GM10248 (cell line): Measurements from ENCODE around the gene MAPKBP1.

Source experiments
- CTCF ChIA-PET: fragments of 300-600 bp; sonication (Branson Sonifier 250); formaldehyde crosslinking; extraction: SDS; loops from one replicate; lab custom pipeline; 2021; ENCODE audit warnings: antibody characterized with exemption; lab: Yijun Ruan, JAX
- POLR2A ChIA-PET: fragments of 350-650 bp; sonication (Branson Sonifier 250); formaldehyde crosslinking; extraction: SDS; loops from one replicate; lab custom pipeline; 2020; ENCODE audit warnings: antibody characterized with exemption; lab: Yijun Ruan, JAX
- DNase-seq: peaks from one replicate; pipeline ENCODE4 v3.0.0; 2012; ENCODE audit errors: extremely low spot score
- CTCF ChIP-seq: IDR thresholded peaks from 2 replicates; pipeline ENCODE4 v1.5.1; 2012; ENCODE audit warnings: mild to moderate bottlenecking, low read depth; ENCODE audit errors: extremely low read depth, missing control alignments, control extremely low read depth

The MAPKBP1 gene

DNA sequence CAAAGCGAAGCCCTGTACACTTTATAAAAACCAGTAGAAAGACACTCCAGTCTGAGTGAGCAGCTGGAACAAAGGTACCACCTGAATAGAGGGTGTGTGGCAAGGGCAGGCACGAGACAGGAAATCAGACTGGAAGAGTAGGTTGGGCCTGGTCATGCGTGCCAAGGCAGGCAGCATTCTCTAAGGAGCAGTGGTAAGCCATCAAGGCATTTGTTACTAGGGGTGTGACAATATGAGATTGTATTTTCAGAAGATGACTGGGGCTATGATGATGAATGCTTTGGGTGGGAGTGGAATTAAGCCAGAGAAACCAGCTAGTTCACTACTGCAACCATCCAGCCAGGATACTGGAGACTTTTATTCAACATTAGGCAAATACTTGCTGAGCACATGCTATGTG, 58.6 kb downstream of the MAPKBP1 start:
- DNase-seq: no peak
- ChIA-PET POLR2A (no interaction called here), CTCF (interaction anchor here (1.8 kb wide), 1 partner anchor 72 kb away, joined by 4 read pairs; no protein-coding TSS in a partner anchor)
- TF ChIP-seq CTCF: no peak

- DNase-seq: no peak
- TF ChIP-seq CTCF: no peak
- CTCF ChIA-PET: interaction anchor here (1.3 to 1.8 kb wide), 3 partner anchors 10 to 70 kb away, joined by 3 to 4 read pairs (median 3); no protein-coding TSS in a partner anchor
- POLR2A ChIA-PET: no interaction called here
Measured at GRCh38 chr15:41834096-41834495, 59.8 kb downstream of the MAPKBP1 start.

DNA sequence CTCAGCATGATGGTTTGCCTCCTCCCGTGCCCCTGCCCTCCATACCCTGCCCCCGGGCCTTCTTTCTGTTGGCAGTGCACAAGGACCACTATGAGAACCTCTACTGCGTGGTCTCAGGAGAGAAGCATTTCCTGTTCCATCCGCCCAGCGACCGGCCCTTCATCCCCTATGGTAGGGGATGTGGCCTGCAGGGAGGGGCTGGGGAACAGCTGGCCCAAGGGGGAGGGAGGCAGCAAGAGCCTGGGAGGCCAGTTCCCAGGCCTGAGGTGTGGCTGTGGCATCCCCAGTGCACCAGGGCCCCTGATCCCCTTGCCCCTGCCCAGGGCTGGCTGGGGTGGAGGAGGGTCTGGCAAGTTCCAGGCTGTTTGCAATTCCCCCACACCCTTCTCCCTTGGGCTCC, 61.8 kb downstream of the MAPKBP1 start:
- POLR2A ChIA-PET: no interaction called here

GRCh38 chr15:41836713-41837454, 62.6 kb downstream of the MAPKBP1 start:
- no peak for DNase-seq
- TF ChIP-seq CTCF: no peak
- POLR2A ChIA-PET: interaction anchor here (0.6 kb wide), 1 partner anchor 183 kb away, joined by 3 read pairs; no protein-coding TSS in a partner anchor
- CTCF ChIA-PET: no interaction called here

More for the DNA sequence above, 61.8 kb downstream of the MAPKBP1 start:
- CTCF ChIA-PET: no interaction called here
- DNase-seq: no peak
- no peak for TF ChIP-seq CTCF

- ChIA-PET CTCF (interaction anchor here (1.1 to 1.2 kb wide), 2 partner anchors 11 to 66 kb away, joined by 3 read pairs; no protein-coding TSS in a partner anchor), POLR2A (no interaction called here)
- no peak for DNase-seq
- no peak for TF ChIP-seq CTCF
Measured at GRCh38 chr15:41838400-41838897, 64.2 kb downstream of the MAPKBP1 start, which contains the start of gene PLA2G4B. Gene PLA2G4B (plus strand): TSS chr15:41838847. CDS start chr15:41838914, 67 bp downstream.

GRCh38 chr15:41839781-41840491, 65.7 kb downstream of the MAPKBP1 start:
- POLR2A ChIA-PET: no interaction called here
- TF ChIP-seq CTCF: no peak
- no peak for DNase-seq
- CTCF ChIA-PET: interaction anchor here (0.7 to 1.2 kb wide), 2 partner anchors 13 to 21 kb away, joined by 3 read pairs; no protein-coding TSS in a partner anchor
